HepG2 (cell line): Measurements from ENCODE around the gene MAP3K20. TPM values are rescaled to one million over a fixed set of nuclear protein-coding genes. Genes with fewer than 3 reads are reported as not detected.

Experiments
- AKAP8 ChIP-seq: sonication (generic); formaldehyde crosslinking; IDR thresholded peaks from 2 replicates; pipeline ENCODE4 v1.5.1; 2020; ENCODE audit warnings: mild to moderate bottlenecking, missing genetic modification reagents
- ATAD3A ChIP-seq: sonication (generic); formaldehyde crosslinking; IDR thresholded peaks from 2 replicates; pipeline ENCODE4 v1.4.0; 2020; ENCODE audit warnings: missing genetic modification reagents
- ATF7 ChIP-seq, 2 experiments: fragments of 450-650 bp in 1 of 2; sonication (generic) in 1 of 2; formaldehyde crosslinking in 1 of 2; IDR thresholded peaks; 2 replicates each; pipeline versions ENCODE4 v1.4.0 to v1.6.1; 2016 to 2020; ENCODE audit warnings: antibody characterized with exemption in 1 of 2, mild to moderate bottlenecking in 1 of 2, missing genetic modification reagents in 1 of 2
- BRF2 ChIP-seq: sonication (generic); formaldehyde crosslinking; IDR thresholded peaks from 2 replicates; pipeline ENCODE4 v1.8.1; 2022; ENCODE audit warnings: mild to moderate bottlenecking, missing genetic modification reagents
- DBP ChIP-seq: sonication (generic); formaldehyde crosslinking; IDR thresholded peaks from 2 replicates; pipeline ENCODE4 v1.4.0; 2020; ENCODE audit warnings: missing genetic modification reagents; ENCODE audit errors: not compliant biosample characterization
- FUBP1 ChIP-seq: sonication (generic); formaldehyde crosslinking; IDR thresholded peaks from 2 replicates; pipeline ENCODE4 v1.5.1; 2020; ENCODE audit warnings: missing genetic modification reagents, mild to moderate bottlenecking, borderline replicate concordance
- JUN ChIP-seq: sonication (generic); formaldehyde crosslinking; IDR thresholded peaks from 2 replicates; pipeline ENCODE4 v1.4.0; 2020; ENCODE audit warnings: mild to moderate bottlenecking, missing genetic modification reagents
- KAT8 ChIP-seq: IDR thresholded peaks from 2 replicates; pipeline ENCODE4 v1.6.1; 2016; ENCODE audit warnings: missing genetic modification reagents, missing compliant biosample characterization
- NCOA2 ChIP-seq: sonication (generic); formaldehyde crosslinking; IDR thresholded peaks from 2 replicates; pipeline ENCODE4 v1.8.0; 2022; ENCODE audit warnings: inconsistent platforms
- NFAT5 ChIP-seq: sonication (generic); formaldehyde crosslinking; IDR thresholded peaks from 2 replicates; pipeline ENCODE4 v1.4.0; 2020; ENCODE audit warnings: missing genetic modification reagents
- NR2F6 ChIP-seq, 2 experiments: IDR thresholded peaks; 2 replicates each; pipeline ENCODE4 v1.6.1; 2016; ENCODE audit warnings: antibody characterized with exemption in 1 of 2, mild to moderate bottlenecking in 1 of 2
- SCMH1 ChIP-seq: sonication (generic); formaldehyde crosslinking; IDR thresholded peaks from 2 replicates; pipeline ENCODE4 v1.9.0; 2021; ENCODE audit warnings: missing genetic modification reagents, mild to moderate bottlenecking, borderline replicate concordance
- SMAD9 ChIP-seq: sonication (generic); formaldehyde crosslinking; IDR thresholded peaks from 2 replicates; pipeline ENCODE4 v1.5.1; 2020; ENCODE audit warnings: mild to moderate bottlenecking, missing genetic modification reagents
- TCF7 ChIP-seq: sonication (generic); IDR thresholded peaks from 2 replicates; pipeline ENCODE4 v1.6.1; 2016; ENCODE audit warnings: antibody characterized with exemption, low read depth
- THAP7 ChIP-seq: sonication (generic); formaldehyde crosslinking; IDR thresholded peaks from 2 replicates; pipeline ENCODE4 v1.8.1; 2023; ENCODE audit warnings: mild to moderate bottlenecking, missing genetic modification reagents
- ZNF101 ChIP-seq: sonication (generic); formaldehyde crosslinking; IDR thresholded peaks from 2 replicates; pipeline ENCODE4 v1.4.0; 2020; ENCODE audit warnings: mild to moderate bottlenecking, low read depth, missing genetic modification reagents, borderline replicate concordance
- ZNF569 ChIP-seq: sonication (generic); formaldehyde crosslinking; IDR thresholded peaks from 2 replicates; pipeline ENCODE4 v1.5.0; 2020; ENCODE audit warnings: mild to moderate bottlenecking, missing genetic modification reagents, moderate library complexity, borderline replicate concordance
- ZNF572 ChIP-seq: sonication (generic); formaldehyde crosslinking; IDR thresholded peaks from 2 replicates; pipeline ENCODE4 v1.5.1; 2020; ENCODE audit warnings: mild to moderate bottlenecking, missing genetic modification reagents
- ZSCAN31 ChIP-seq: sonication (generic); formaldehyde crosslinking; IDR thresholded peaks from 2 replicates; pipeline ENCODE4 v1.5.0; 2020; ENCODE audit warnings: low read depth, mild to moderate bottlenecking, missing genetic modification reagents
- polyA plus RNA-seq, 8 experiments: library from polyadenylated mRNA; depleted of rRNA in 3 of 8; stranded (reverse) in 7 of 8; unstranded in 1 of 8; fragments of >200 nt; fragmentation: Illumina TruSeq in 4 of 8; extraction: Trizol in 4 of 8; gene quantifications; 2 replicates each; pipeline versions ENCODE4 v1.2.1 to v1.2.3, GENCODE V29; 2011 to 2016; ENCODE audit warnings: low read depth in 4 of 8, missing spikeins in 1 of 8, mixed read lengths in 1 of 8; ENCODE audit not compliant: insufficient read depth in 1 of 8
- total RNA-seq, 5 experiments: library from RNA; depleted of rRNA; stranded (reverse); fragments of >200 nt; fragmentation: Illumina TruSeq; extraction: Trizol; gene quantifications; 2 replicates each; pipeline ENCODE4 v1.2.3, GENCODE V29; 2016; ENCODE audit warnings: low read depth in 1 of 5

The MAP3K20 gene
- total and polyA plus RNA-seq, 2 of the 13 experiments (the other 11 are each of a cell fraction or from before 2014, with no cell fraction given), result 5.2 to 13.5 TPM

GRCh38 chr2:173048897-173049661 lies 26.6 kb upstream of the MAP3K20 start (continued):
- no peak for TF ChIP-seq ZNF101 (CRISPR knock-in tag)
- peak; percentile 67 for TF ChIP-seq TCF7
- TF ChIP-seq SCMH1 (CRISPR knock-in tag), result no peak
- TF ChIP-seq ATAD3A (CRISPR knock-in tag), result no peak
- no peak for TF ChIP-seq THAP7 (CRISPR knock-in tag)
- no peak for TF ChIP-seq NFAT5
- TF ChIP-seq KAT8, result peak; percentile 61
- TF ChIP-seq AKAP8 (CRISPR knock-in tag), result no peak
- TF ChIP-seq DBP (CRISPR knock-in tag), result no peak
- peak; percentile 84 for TF ChIP-seq JUN
- TF ChIP-seq ZNF572 (CRISPR knock-in tag), result no peak
- TF ChIP-seq ZSCAN31 (CRISPR knock-in tag), result no peak
- peak; percentile 72 for TF ChIP-seq NCOA2
- 0 out of 2 replicates have a peak, but pooled peaks have one; percentile 19 for TF ChIP-seq ATF7 (IDR thresholded peaks at IDR 0.05)
- no peak for TF ChIP-seq ATF7 (CRISPR knock-in tag; IDR thresholded peaks at IDR 0.05)
- no peak for TF ChIP-seq FUBP1
- no peak for TF ChIP-seq BRF2 (CRISPR knock-in tag)
- TF ChIP-seq SMAD9 (CRISPR knock-in tag), result no peak
- no peak for TF ChIP-seq NR2F6 (IDR thresholded peaks at IDR 0.05)
- no peak for TF ChIP-seq NR2F6 (CRISPR knock-in tag; IDR thresholded peaks at IDR 0.05)
- no peak for TF ChIP-seq ZNF569
